HCT116 (cell line): ENCODE results near the gene CTNNA2. TPM values are rescaled to one million over a fixed set of nuclear protein-coding genes. Genes with fewer than 3 reads are reported as not detected.

Experiments
- ATAC-seq: fragments of 200-7000 bp; cut with Tn5 transposase; 2 replicates; pipeline ENCODE4 v1.9.1; 2020; ENCODE audit warnings: mild to moderate bottlenecking, moderate library complexity
- BruUV-seq: library from RNA; stranded (reverse); fragments of 400-500 nt; replicated peaks from 2 replicates; lab custom pipeline; 2021; lab: Mats Ljungman, UMichigan
- CTCF ChIA-PET: fragments of 300-600 bp; sonication (Branson Sonifier 250); formaldehyde crosslinking; loops from one replicate; lab custom pipeline; 2021; ENCODE audit warnings: antibody characterized with exemption; lab: Charles Lee
- POLR2A ChIA-PET: fragments of 300-600, 350-600 bp; sonication (Branson Sonifier 250); formaldehyde crosslinking; loops from one replicate; lab custom pipeline; 2021; ENCODE audit warnings: antibody characterized with exemption; lab: Charles Lee
- RAD21 ChIA-PET, 2 experiments: fragments of 300-600 bp; sonication (Branson Sonifier 250); formaldehyde crosslinking; loops; one replicate each; lab custom pipeline; 2023; ENCODE audit warnings: low total read pairs in 2 of 2; ENCODE audit not compliant: uncharacterized antibody in 2 of 2, unreplicated experiment in 2 of 2, low non-redundant PET in 1 of 2; lab: Charles Lee
- DNase-seq: peaks from one replicate; pipeline ENCODE4 v3.0.0-alpha.2; 2010; ENCODE audit warnings: low read depth, low spot score
- H2AFZ ChIP-seq: fragments of 200-600 bp; shearing (Covaris generic), sonication (generic); 2 replicates; pipeline ENCODE4 v1.6.1; 2017; ENCODE audit warnings: low read depth, mixed run types, mixed read lengths, antibody characterized with exemption, low read length; ENCODE audit not compliant: poor library complexity, severe bottlenecking
- H3K27ac ChIP-seq: 2 replicates; pipeline ENCODE4 v1.5.1; 2012; ENCODE audit warnings: low read depth, low read length
- H3K27me3 ChIP-seq: fragments of 200-600 bp; sonication (generic); 2 replicates; pipeline ENCODE4 v1.6.1; 2016; ENCODE audit warnings: mixed run types, low read length, mixed read lengths; ENCODE audit not compliant: insufficient read depth
- H3K36me3 ChIP-seq, 2 experiments: fragments of 200-500 bp in 1 of 2; fragments of 200-600 bp in 1 of 2; sonication (Bioruptor generic) in 1 of 2; sonication (generic) in 1 of 2; 2 replicates each; pipeline versions ENCODE4 v1.5.1 to v1.6.1; 2014 to 2016; ENCODE audit warnings: low read length in 2 of 2, inconsistent platforms in 1 of 2, mixed read lengths in 1 of 2, mixed run types in 1 of 2; ENCODE audit not compliant: insufficient read depth in 2 of 2, control insufficient read depth in 1 of 2
- H3K4me1 ChIP-seq, 2 experiments: fragments of 200-600 bp in 1 of 2; sonication (generic) in 1 of 2; 2 replicates each; pipeline versions ENCODE4 v1.5.1 to v1.6.1; 2012 to 2017; ENCODE audit warnings: low read length in 2 of 2, inconsistent platforms in 1 of 2, mild to moderate bottlenecking in 1 of 2, mixed read lengths in 1 of 2, mixed run types in 1 of 2, moderate library complexity in 1 of 2; ENCODE audit not compliant: insufficient read depth in 2 of 2, control insufficient read depth in 1 of 2
- H3K4me2 ChIP-seq: fragments of 200-600 bp; sonication (generic); 2 replicates; pipeline ENCODE4 v1.6.1; 2017; ENCODE audit warnings: mixed run types, low read length, mixed read lengths
- H3K4me3 ChIP-seq, 2 experiments: fragments of 200-600 bp in 1 of 2; sonication (generic) in 1 of 2; replicated peaks in 1 of 2; 2 replicates each; pipeline ENCODE4 v1.5.1; 2011 to 2016; ENCODE audit warnings: low read length in 2 of 2, control low read depth in 1 of 2, low read depth in 1 of 2, mild to moderate bottlenecking in 1 of 2, mixed read lengths in 1 of 2, mixed run types in 1 of 2
- H3K79me2 ChIP-seq: fragments of 200-600 bp; sonication (generic); 2 replicates; pipeline ENCODE4 v1.6.1; 2017; ENCODE audit warnings: mild to moderate bottlenecking, mixed run types, low read length, moderate library complexity, mixed read lengths; ENCODE audit not compliant: insufficient read depth
- H3K9ac ChIP-seq: fragments of 200-600 bp; sonication (generic); 2 replicates; pipeline ENCODE4 v1.6.1; 2016; ENCODE audit warnings: low read length, mixed read lengths
- H3K9me2 ChIP-seq: fragments of 200-600 bp; sonication (generic), shearing (Covaris generic); 2 replicates; pipeline ENCODE4 v1.6.1; 2017; ENCODE audit warnings: mixed run types, mild to moderate bottlenecking, moderate library complexity; ENCODE audit not compliant: insufficient read depth
- H3K9me3 ChIP-seq, 2 experiments: fragments of 200-500 bp in 1 of 2; fragments of 200-600 bp in 1 of 2; sonication (Bioruptor generic) in 1 of 2; sonication (generic) in 1 of 2; 2 replicates each; pipeline ENCODE4 v1.6.1; 2014 to 2017; ENCODE audit warnings: low read length in 2 of 2, mixed read lengths in 2 of 2, inconsistent platforms in 1 of 2, low read depth in 1 of 2, mild to moderate bottlenecking in 1 of 2, mixed run types in 1 of 2, moderate library complexity in 1 of 2; ENCODE audit not compliant: control insufficient read depth in 1 of 2, insufficient read depth in 1 of 2
- H4K20me1 ChIP-seq: fragments of 200-600 bp; sonication (generic), shearing (Covaris generic); 2 replicates; pipeline ENCODE4 v1.6.1; 2017; ENCODE audit warnings: mixed run types, mild to moderate bottlenecking, moderate library complexity; ENCODE audit not compliant: insufficient read depth
- ATF3 ChIP-seq: IDR thresholded peaks from 2 replicates; pipeline ENCODE4 v1.6.1; 2012
- CBX3 ChIP-seq: IDR thresholded peaks from 2 replicates; pipeline ENCODE4 v1.6.1; 2012; ENCODE audit warnings: low read depth
- CEBPB ChIP-seq: IDR thresholded peaks from 2 replicates; pipeline ENCODE4 v1.6.1; 2012; ENCODE audit warnings: low read depth
- CTCF ChIP-seq, 3 experiments: fragments of 200-600 bp in 1 of 3; sonication (generic) in 1 of 3; IDR thresholded peaks in 2 of 3; conservative IDR thresholded peaks in 1 of 3; 2 replicates each; pipeline ENCODE4 v1.5.1; 2012 to 2017; ENCODE audit warnings: low read depth in 2 of 3, low read length in 2 of 3, antibody characterized with exemption in 1 of 3, borderline replicate concordance in 1 of 3, control low read depth in 1 of 3, mild to moderate bottlenecking in 1 of 3, mixed read lengths in 1 of 3, mixed run types in 1 of 3, moderate library complexity in 1 of 3; ENCODE audit not compliant: insufficient read depth in 1 of 3
- ELF1 ChIP-seq: IDR thresholded peaks from 2 replicates; pipeline ENCODE4 v1.6.1; 2012; ENCODE audit warnings: low read depth, borderline replicate concordance
- EZH2 ChIP-seq: fragments of 200-600 bp; sonication (generic); IDR thresholded peaks from 2 replicates; pipeline ENCODE4 v1.6.1; 2017; ENCODE audit warnings: antibody characterized with exemption, mixed run types
- EZH2phosphoT487 ChIP-seq: fragments of 200-600 bp; IDR thresholded peaks from 2 replicates; pipeline ENCODE4 v1.6.1; 2018; ENCODE audit warnings: antibody characterized with exemption, borderline replicate concordance
- FOSL1 ChIP-seq: IDR thresholded peaks from 2 replicates; pipeline ENCODE4 v1.6.1; 2012; ENCODE audit warnings: low read depth
- JUND ChIP-seq: IDR thresholded peaks from 2 replicates; pipeline ENCODE4 v1.6.1; 2012
- POLR2AphosphoS5 ChIP-seq: IDR thresholded peaks from 2 replicates; pipeline ENCODE4 v1.6.1; 2011; ENCODE audit warnings: mild to moderate bottlenecking, low read depth, low read length, moderate library complexity
- REST ChIP-seq: IDR thresholded peaks from 2 replicates; pipeline ENCODE4 v1.6.1; 2012; ENCODE audit warnings: low read depth
- SIN3A ChIP-seq: IDR thresholded peaks from 2 replicates; pipeline ENCODE4 v1.6.1; 2012; ENCODE audit warnings: low read depth
- YY1 ChIP-seq: IDR thresholded peaks from 2 replicates; pipeline ENCODE4 v1.6.1; 2011; ENCODE audit warnings: low read length, low read depth, moderate library complexity, mild to moderate bottlenecking; ENCODE audit not compliant: insufficient replicate concordance; ENCODE audit errors: extremely low read depth
- ZFX ChIP-seq: fragments of 450-650 bp; IDR thresholded peaks from 2 replicates; pipeline ENCODE4 v1.6.1; 2017
- ZNF274 ChIP-seq: fragments of 200-500 bp; sonication (Bioruptor generic); IDR thresholded peaks from 2 replicates; pipeline ENCODE4 v1.6.1; 2014; ENCODE audit warnings: mild to moderate bottlenecking, low read depth, low read length, inconsistent platforms
- intact Hi-C: fragments of 100-400 bp; cut with micrococcal nuclease; formaldehyde crosslinking; loops from 2 replicates; pipeline ENCODE4 v1.10.0; 2022
- total RNA-seq: library from RNA; stranded (reverse); gene quantifications from one replicate; pipeline ENCODE4 v1.2.1, GENCODE V29; 2021; ENCODE audit not compliant: unreplicated experiment

Gene CTNNA2
- total RNA-seq, 1 experiment from 2014 or later, result not detected

- ChIA-PET RAD21 (no interaction called here), CTCF (no interaction called here), POLR2A (no interaction called here)
- no peaks in the 10 kb centered on the region for H3K9me2 ChIP-seq
- no peak overlapping the region for H3K27ac ChIP-seq
- no peak for TF ChIP-seq CEBPB
- no peak for TF ChIP-seq CTCF (IDR thresholded peaks at IDR 0.05 in 2 of 3, conservative IDR thresholded peaks at IDR 0.05 in 1 of 3; ENCODE audit: borderline replicate concordance in 1 of 3, insufficient read depth in 1 of 3, low read depth in 2 of 3, low read length in 2 of 3)
- TF ChIP-seq YY1, result no peak
- no peak for TF ChIP-seq EZH2
- TF ChIP-seq EZH2phosphoT487, result no peak
- no peak for TF ChIP-seq ATF3
- TF ChIP-seq CBX3, result no peak
- TF ChIP-seq ELF1, result no peak
- no peak for TF ChIP-seq ZFX
- TF ChIP-seq FOSL1, result no peak
- TF ChIP-seq SIN3A, result no peak
- no peak for TF ChIP-seq REST
- TF ChIP-seq POLR2AphosphoS5, result no peak
- no peak for TF ChIP-seq JUND
- TF ChIP-seq ZNF274, result no peak
- H3K4me2 ChIP-seq, result no peak overlapping the region
- H3K27me3 ChIP-seq, result no peaks in the 10 kb centered on the region
- H2AFZ ChIP-seq, result no peak overlapping the region
- H4K20me1 ChIP-seq, result no peaks in the 10 kb centered on the region
- H3K9me3 ChIP-seq, result peaks cover 3 to 10% of the 10 kb centered on the region in 2 experiments; a peak in 2 of 4 replicates
- intact Hi-C loops, result no loop called here
- DNase-seq, result no peak
- H3K4me1 ChIP-seq, result no peaks in the 10 kb centered on the region
- ATAC-seq, result no peak
- H3K4me3 ChIP-seq, result no peak overlapping the region
- no TSS peak for BruUV-seq
- H3K9ac ChIP-seq, result no peak overlapping the region
- H3K36me3 ChIP-seq, result no peaks in the 10 kb centered on the region
- no peaks in the 10 kb centered on the region for H3K79me2 ChIP-seq
These were observed 739.6 kb downstream of the CTNNA2 start for GRCh38 chr2:80252294-80252986.
